ACC112 (cell line): ENCODE data around the gene CARD10.
"Not testable (repeated sequence)": the region's sequence is repeated elsewhere in the genome, so short reads cannot be mapped to it uniquely, and the experiment has no call there.

Source experiments
- H2AFZ ChIP-seq: fragments of 200-600 bp; sonication (generic); one replicate; pipeline ENCODE4 v1.6.0; 2017; ENCODE audit warnings: antibody characterized with exemption, low read length; ENCODE audit not compliant: unreplicated experiment
- H3K27ac ChIP-seq: fragments of 200-600 bp; sonication (generic); 2 replicates; pipeline ENCODE4 v1.5.1; 2014; ENCODE audit warnings: low read depth, mild to moderate bottlenecking, antibody characterized with exemption, low read length, moderate library complexity
- H3K27me3 ChIP-seq: fragments of 200-600 bp; sonication (generic); 2 replicates; pipeline ENCODE4 v1.6.1; 2014; ENCODE audit warnings: mild to moderate bottlenecking, antibody characterized with exemption, low read length, moderate library complexity, mixed read lengths; ENCODE audit not compliant: insufficient read depth
- H3K36me3 ChIP-seq: fragments of 200-600 bp; sonication (generic); 2 replicates; pipeline ENCODE4 v1.6.1; 2016; ENCODE audit warnings: mild to moderate bottlenecking, antibody characterized with exemption, low read length, moderate library complexity, mixed read lengths; ENCODE audit not compliant: insufficient read depth
- H3K4me1 ChIP-seq: fragments of 200-600 bp; sonication (generic); one replicate; pipeline ENCODE4 v1.6.1; 2016; ENCODE audit warnings: low read length, mixed read lengths; ENCODE audit not compliant: insufficient read depth, unreplicated experiment, control insufficient read depth
- H3K4me3 ChIP-seq: fragments of 200-600 bp; sonication (generic); 2 replicates; pipeline ENCODE4 v1.5.1; 2014; ENCODE audit warnings: mild to moderate bottlenecking, low read depth, low read length
- H3K79me2 ChIP-seq: fragments of 200-600 bp; sonication (generic); one replicate; pipeline ENCODE4 v1.6.0; 2016; ENCODE audit warnings: low read length; ENCODE audit not compliant: control insufficient read depth, unreplicated experiment, insufficient read depth

CARD10 gene

GRCh38 chr22:37551981-37552380 lies 32.8 kb upstream of the CARD10 start:
- no peaks in the 10 kb centered on the region for H3K79me2 ChIP-seq
- no peaks in the 10 kb centered on the region for H3K27me3 ChIP-seq
- H3K36me3 ChIP-seq = no peaks in the 10 kb centered on the region
- H2AFZ ChIP-seq = no peak overlapping the region
- no peak overlapping the region for H3K4me3 ChIP-seq
- no peak overlapping the region for H3K27ac ChIP-seq
- H3K4me1 ChIP-seq = peaks cover 5% of the 10 kb centered on the region

- not testable (repeated sequence) for H3K27me3 ChIP-seq, H3K36me3 ChIP-seq, H2AFZ ChIP-seq, H3K4me3 ChIP-seq, H3K27ac ChIP-seq, H3K79me2 ChIP-seq
- peaks cover 14% of the 10 kb centered on the region for H3K4me1 ChIP-seq
Measured at GRCh38 chr22:37550921-37551320, 31.7 kb upstream of the CARD10 start.

- Histone ChIP-seq H3K79me2 (no peaks in the 10 kb centered on the region), H3K4me1 (peaks cover 19% of the 10 kb centered on the region), H3K27me3 (no peaks in the 10 kb centered on the region), H2AFZ (no peak overlapping the region), H3K36me3 (no peaks in the 10 kb centered on the region), H3K4me3 (no peak overlapping the region), H3K27ac (no peak overlapping the region)
Measured at GRCh38 chr22:37549704-37550059, 30.5 kb upstream of the CARD10 start.

- Histone ChIP-seq H3K27me3 (no peaks in the 10 kb centered on the region), H3K79me2 (no peaks in the 10 kb centered on the region), H3K4me3 (no peak overlapping the region), H3K27ac (peak overlapping the region; percentile 64; the same call in 1 of the 2 replicates), H2AFZ (no peak overlapping the region), H3K36me3 (no peaks in the 10 kb centered on the region), H3K4me1 (peaks cover 19% of the 10 kb centered on the region)
Measured at GRCh38 chr22:37547251-37547741, 28.1 kb upstream of the CARD10 start.

GRCh38 chr22:37546437-37547250 lies 27.4 kb upstream of the CARD10 start:
- Histone ChIP-seq H3K36me3 (no peaks in the 10 kb centered on the region), H3K27me3 (no peaks in the 10 kb centered on the region), H3K79me2 (no peaks in the 10 kb centered on the region), H3K4me1 (peaks cover 25% of the 10 kb centered on the region), H2AFZ (no peak overlapping the region), H3K4me3 (0 out of 2 replicates have a peak overlapping the region, but pooled peaks have one; percentile 53), H3K27ac (peak overlapping the region; percentile 64)

GRCh38 chr22:37545703-37546436 lies 26.7 kb upstream of the CARD10 start:
- no peaks in the 10 kb centered on the region for H3K79me2 ChIP-seq
- H3K27ac ChIP-seq = peak overlapping the region; percentile 64
- peak overlapping the region; percentile 53 for H3K4me3 ChIP-seq
- no peaks in the 10 kb centered on the region for H3K36me3 ChIP-seq
- peaks cover 28% of the 10 kb centered on the region for H3K4me1 ChIP-seq
- no peak overlapping the region for H2AFZ ChIP-seq
- H3K27me3 ChIP-seq = no peaks in the 10 kb centered on the region

- no peaks in the 10 kb centered on the region for H3K79me2 ChIP-seq
- H3K4me3 ChIP-seq = peak overlapping the region; percentile 53
- no peaks in the 10 kb centered on the region for H3K27me3 ChIP-seq
- H3K4me1 ChIP-seq = peaks cover 28% of the 10 kb centered on the region
- H2AFZ ChIP-seq = no peak overlapping the region
- peak overlapping the region; percentile 64; the same call in 1 of the 2 replicates for H3K27ac ChIP-seq
- no peaks in the 10 kb centered on the region for H3K36me3 ChIP-seq
Measured at GRCh38 chr22:37544955-37545702, 25.9 kb upstream of the CARD10 start.

GRCh38 chr22:37542959-37543358 lies 23.7 kb upstream of the CARD10 start:
- Histone ChIP-seq H3K4me1 (peaks cover 28% of the 10 kb centered on the region), H3K4me3 (no peak overlapping the region), H3K27me3 (no peaks in the 10 kb centered on the region), H3K36me3 (no peaks in the 10 kb centered on the region), H3K79me2 (no peaks in the 10 kb centered on the region), H2AFZ (no peak overlapping the region), H3K27ac (no peak overlapping the region)

- not testable (repeated sequence) for H3K36me3 ChIP-seq, H3K4me3 ChIP-seq, H3K79me2 ChIP-seq, H3K27me3 ChIP-seq, H2AFZ ChIP-seq
- peak overlapping the region; percentile 19; the same call in 1 of the 2 replicates for H3K27ac ChIP-seq
- H3K4me1 ChIP-seq = peaks cover 27% of the 10 kb centered on the region
Measured at GRCh38 chr22:37542416-37542815, 23.2 kb upstream of the CARD10 start.

- not testable (repeated sequence) for H3K27me3 ChIP-seq, H3K4me3 ChIP-seq, H3K27ac ChIP-seq, H3K4me1 ChIP-seq, H2AFZ ChIP-seq, H3K79me2 ChIP-seq, H3K36me3 ChIP-seq
Measured at GRCh38 chr22:37539790-37540189, 20.6 kb upstream of the CARD10 start.
